ENCODE results near the gene SLC9A1. TPM values are rescaled to one million over a fixed set of nuclear protein-coding genes. Genes with fewer than 3 reads are reported as not detected.

The SLC9A1 gene
- total RNA-seq, 4 donors from 2014 or later = 7.3 to 16.0 (median 10.9) TPM

DNA sequence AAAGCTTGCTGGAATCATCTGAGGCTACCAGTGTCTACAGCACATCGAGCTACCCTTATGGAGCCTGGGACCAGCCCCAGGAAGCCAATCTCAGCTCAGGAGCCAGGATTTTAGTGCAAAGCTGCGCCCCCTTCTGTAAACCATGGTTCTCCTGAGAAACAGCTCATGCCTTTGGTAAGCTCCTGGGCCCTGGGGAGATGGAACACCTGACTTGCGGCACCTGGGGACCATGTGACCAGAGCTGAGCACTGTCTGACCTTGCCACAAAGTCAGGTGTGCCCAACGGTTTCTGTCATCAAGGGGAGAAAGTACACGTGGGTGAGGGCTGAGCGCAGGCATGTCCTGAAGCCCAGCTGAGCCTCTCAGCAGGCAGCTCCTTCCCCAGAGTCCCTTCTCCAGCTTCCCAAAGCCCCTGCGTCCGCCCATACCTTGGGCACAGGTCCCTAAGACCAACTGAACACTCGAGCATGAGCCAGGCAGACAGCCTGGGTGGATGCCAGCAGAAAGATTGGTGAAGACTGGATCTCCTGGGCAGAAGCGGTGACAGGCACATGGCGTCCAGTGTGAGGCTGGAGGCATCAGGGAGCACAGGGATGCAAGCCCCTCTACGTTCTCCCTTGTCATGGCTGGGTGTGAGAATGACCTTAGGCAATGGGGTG lies 84.4 kb downstream of the SLC9A1 start:
- TF ChIP-seq, protein P1, sequence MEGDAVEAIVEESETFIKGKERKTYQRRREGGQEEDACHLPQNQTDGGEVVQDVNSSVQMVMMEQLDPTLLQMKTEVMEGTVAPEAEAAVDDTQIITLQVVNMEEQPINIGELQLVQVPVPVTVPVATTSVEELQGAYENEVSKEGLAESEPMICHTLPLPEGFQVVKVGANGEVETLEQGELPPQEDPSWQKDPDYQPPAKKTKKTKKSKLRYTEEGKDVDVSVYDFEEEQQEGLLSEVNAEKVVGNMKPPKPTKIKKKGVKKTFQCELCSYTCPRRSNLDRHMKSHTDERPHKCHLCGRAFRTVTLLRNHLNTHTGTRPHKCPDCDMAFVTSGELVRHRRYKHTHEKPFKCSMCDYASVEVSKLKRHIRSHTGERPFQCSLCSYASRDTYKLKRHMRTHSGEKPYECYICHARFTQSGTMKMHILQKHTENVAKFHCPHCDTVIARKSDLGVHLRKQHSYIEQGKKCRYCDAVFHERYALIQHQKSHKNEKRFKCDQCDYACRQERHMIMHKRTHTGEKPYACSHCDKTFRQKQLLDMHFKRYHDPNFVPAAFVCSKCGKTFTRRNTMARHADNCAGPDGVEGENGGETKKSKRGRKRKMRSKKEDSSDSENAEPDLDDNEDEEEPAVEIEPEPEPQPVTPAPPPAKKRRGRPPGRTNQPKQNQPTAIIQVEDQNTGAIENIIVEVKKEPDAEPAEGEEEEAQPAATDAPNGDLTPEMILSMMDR (IDR thresholded peaks at IDR 0.05; ENCODE audit: low read depth) = no peak

DNA sequence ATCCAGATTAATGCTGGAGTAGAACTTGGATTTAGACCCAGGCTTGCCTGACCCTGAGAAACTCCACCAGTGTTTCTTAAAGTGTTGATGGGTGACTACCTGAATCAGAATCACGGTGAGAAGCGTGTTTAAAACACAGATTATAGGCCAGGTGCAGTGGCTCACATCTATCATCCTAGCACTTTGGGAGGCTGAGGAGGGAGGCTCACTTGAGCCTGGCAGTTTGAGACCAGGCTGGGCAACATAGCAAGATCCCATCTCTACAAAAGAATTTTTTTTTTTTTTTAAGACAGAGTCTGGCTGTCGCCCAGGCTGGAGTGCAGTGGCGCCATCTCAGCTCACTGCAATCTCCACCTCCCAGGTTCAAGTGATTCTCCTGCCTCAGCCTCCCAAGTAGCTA lies 86.0 kb downstream of the SLC9A1 start:
- TF ChIP-seq, protein P1 (IDR thresholded peaks at IDR 0.05; ENCODE audit: low read depth) = no peak

DNA sequence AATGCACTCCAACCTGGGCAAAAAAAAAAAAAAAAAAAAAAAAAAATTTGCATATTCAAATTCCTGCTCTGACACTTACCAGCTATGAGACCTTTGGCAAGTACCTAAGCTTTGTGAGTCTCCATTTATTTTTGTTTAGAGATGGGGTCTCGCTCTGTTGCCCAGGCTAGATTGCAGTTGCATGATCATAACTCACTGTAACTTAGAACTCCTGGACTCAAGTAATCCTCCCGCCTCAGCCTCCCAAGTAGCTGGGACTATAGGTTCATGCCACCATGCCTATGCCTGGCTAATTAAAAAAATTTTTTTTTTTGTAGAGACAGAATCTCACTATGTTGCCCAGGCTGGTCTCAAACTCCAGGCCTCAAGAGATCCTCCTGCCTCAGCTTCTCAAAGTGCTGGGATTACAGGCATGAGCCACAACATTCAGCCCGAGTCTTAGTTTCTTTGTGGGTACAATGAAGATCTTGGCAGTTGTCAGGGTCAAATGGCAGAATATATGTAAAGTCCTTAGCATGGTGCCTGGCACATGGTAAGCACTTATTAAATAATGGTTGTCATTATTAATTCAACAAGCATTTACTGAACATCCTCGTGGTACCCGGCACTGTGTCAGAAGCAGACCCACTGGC lies 88.8 kb downstream of the SLC9A1 start:
- TF ChIP-seq, protein P1 (IDR thresholded peaks at IDR 0.05; ENCODE audit: low read depth) = no peak

DNA sequence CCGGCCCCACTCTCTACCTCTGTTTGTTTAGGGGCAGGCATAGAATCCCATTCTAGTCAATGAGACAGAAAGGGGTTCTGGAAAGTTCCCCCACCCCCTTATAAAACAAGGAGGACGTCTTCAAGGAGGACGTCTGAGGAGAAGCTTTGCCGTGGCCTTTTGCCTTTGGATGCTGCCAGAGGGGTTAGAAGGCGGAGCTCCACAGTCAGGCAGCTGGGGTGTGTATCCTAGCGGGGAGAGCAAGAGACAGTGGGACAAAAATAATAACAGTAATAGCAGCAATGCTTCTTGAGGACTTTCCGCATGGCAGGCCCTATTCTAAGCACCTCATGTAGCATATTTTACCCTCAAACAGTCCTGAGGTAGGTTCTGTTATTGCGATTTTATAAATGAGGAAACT lies 94.0 kb downstream of the SLC9A1 start:
- TF ChIP-seq, protein P1 (IDR thresholded peaks at IDR 0.05; ENCODE audit: low read depth) = no peak

DNA sequence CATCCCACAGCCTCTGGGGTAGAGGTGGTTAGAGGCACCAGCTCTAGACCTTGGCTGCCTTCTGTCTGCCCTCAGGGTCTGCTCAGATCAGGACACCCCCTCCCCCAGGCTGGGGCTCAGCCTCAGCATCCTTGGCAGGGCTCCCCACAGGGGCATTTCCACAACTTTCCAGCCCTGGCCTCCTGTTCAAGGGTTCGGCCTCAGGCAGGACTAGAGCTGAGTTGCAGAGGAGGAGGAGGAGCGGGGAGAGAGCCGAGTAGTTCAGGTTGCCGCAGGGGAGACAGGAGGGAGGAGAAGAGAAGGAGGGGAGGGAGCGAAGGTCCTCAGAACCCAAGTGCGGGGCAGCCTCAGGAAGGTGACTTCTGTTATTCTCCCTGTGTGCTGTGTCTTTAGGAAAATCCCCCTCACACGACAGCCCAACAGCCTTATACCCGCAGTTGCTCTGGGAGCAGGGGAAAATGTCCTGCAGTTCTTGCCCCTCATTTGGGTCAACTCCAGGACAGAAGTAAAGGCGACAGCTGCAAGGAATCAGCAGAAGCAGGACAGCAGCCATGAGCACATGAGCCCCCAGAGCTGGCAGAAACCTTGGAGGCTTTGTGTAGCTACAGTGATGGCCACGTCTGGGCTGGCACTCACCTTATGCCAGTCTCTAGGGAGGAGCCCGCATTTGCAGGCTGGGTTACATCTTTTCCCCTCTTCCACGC lies 95.8 kb downstream of the SLC9A1 start:
- TF ChIP-seq, protein P1 (IDR thresholded peaks at IDR 0.05; ENCODE audit: low read depth) = no peak

DNA sequence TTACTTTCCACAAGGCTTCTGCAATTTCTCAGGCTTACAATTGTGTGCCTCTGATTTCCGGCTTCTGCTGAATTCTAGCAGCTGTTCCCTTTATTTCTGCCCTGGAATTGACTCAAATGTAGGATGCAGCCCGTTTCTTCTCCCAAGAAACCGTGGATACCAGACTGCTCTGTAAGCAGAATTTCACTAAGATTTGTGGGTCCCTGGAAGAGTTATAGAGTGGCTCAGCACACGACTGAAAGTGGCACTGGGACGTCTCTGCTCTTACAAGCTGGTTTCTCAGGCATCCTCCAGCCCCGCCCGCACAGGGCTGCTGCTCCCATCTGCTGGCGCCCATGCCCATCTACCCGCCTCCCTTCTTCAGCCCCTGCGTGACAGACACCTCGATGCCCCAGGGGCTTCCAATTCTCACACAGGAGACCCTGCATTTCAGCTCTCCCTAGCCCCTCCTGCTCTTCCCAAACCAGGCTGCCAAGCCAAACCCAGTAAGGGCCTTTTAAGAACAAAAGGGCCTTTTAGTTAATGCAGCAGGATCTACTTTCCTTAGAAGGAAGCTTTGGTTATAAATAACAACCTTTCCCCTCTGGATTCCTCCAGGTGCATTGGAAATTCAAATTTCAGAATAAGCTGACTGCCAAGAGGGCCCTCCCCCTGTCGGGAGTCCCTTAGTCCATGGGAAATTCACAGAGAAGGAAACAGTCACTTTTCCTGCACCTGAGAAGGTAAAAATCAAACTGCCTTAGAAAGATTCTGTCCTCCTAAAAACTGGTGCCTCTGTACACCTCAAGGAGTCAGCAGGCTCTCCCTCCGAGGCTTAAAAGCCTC lies 96.9 kb downstream of the SLC9A1 start:
- TF ChIP-seq, protein P1 (IDR thresholded peaks at IDR 0.05; ENCODE audit: low read depth) = no peak
